Measurements from ENCODE around the gene ZP2. TPM values are rescaled to one million over a fixed set of nuclear protein-coding genes. Genes with fewer than 3 reads are reported as not detected.

ZP2 gene
- total RNA-seq, 4 donors from 2014 or later, result not detected

GRCh38 chr16:21194771-21195301, 16.5 kb downstream of the ZP2 start:
- whole genome bisulfite sequencing, 2 donors (ENCODE audit: low coverage in 1 of 2), result 40 to 43% methylated on average over 4 to 5 of the region's 6 CpGs

GRCh38 chr16:21192991-21193390, 18.4 kb downstream of the ZP2 start:
- ATAC-seq, result no peak

More at GRCh38 chr16:21194771-21195301, 16.5 kb downstream of the ZP2 start:
- no peak for TF ChIP-seq EP300 (IDR thresholded peaks at IDR 0.05)
- TF ChIP-seq, protein P1, sequence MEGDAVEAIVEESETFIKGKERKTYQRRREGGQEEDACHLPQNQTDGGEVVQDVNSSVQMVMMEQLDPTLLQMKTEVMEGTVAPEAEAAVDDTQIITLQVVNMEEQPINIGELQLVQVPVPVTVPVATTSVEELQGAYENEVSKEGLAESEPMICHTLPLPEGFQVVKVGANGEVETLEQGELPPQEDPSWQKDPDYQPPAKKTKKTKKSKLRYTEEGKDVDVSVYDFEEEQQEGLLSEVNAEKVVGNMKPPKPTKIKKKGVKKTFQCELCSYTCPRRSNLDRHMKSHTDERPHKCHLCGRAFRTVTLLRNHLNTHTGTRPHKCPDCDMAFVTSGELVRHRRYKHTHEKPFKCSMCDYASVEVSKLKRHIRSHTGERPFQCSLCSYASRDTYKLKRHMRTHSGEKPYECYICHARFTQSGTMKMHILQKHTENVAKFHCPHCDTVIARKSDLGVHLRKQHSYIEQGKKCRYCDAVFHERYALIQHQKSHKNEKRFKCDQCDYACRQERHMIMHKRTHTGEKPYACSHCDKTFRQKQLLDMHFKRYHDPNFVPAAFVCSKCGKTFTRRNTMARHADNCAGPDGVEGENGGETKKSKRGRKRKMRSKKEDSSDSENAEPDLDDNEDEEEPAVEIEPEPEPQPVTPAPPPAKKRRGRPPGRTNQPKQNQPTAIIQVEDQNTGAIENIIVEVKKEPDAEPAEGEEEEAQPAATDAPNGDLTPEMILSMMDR (IDR thresholded peaks at IDR 0.05), result no peak
- TF ChIP-seq POLR2AphosphoS5 (IDR thresholded peaks at IDR 0.05), result no peak
- TF ChIP-seq POLR2A (IDR thresholded peaks at IDR 0.05), result no peak
- Histone ChIP-seq H3K27ac (no peak overlapping the region), H3K36me3 (no peaks in the 10 kb centered on the region), H3K27me3 (peaks cover 5% of the 10 kb centered on the region), H3K4me1 (no peaks in the 10 kb centered on the region), H3K9me3 (no peaks in the 10 kb centered on the region), H3K4me3 (no peak overlapping the region)
- ATAC-seq, result no peak

GRCh38 chr16:21190599-21190998, 20.8 kb downstream of the ZP2 start:
- no peaks in the 10 kb centered on the region for H3K9me3 ChIP-seq
- peaks cover 0 to 7% (median 0%) of the 10 kb centered on the region in 3 donors for H3K4me1 ChIP-seq
- no peak overlapping the region for H3K4me3 ChIP-seq
- no peak for ATAC-seq
- TF ChIP-seq POLR2A (IDR thresholded peaks at IDR 0.05) (no peak), EP300 (IDR thresholded peaks at IDR 0.05) (no peak), POLR2AphosphoS5 (IDR thresholded peaks at IDR 0.05) (no peak)
- TF ChIP-seq, protein P1 (IDR thresholded peaks at IDR 0.05), result no peak
- H3K27ac ChIP-seq, result no peak overlapping the region
- H3K27me3 ChIP-seq, result no peaks in the 10 kb centered on the region
- no peaks in the 10 kb centered on the region for H3K36me3 ChIP-seq

More at GRCh38 chr16:21192991-21193390, 18.4 kb downstream of the ZP2 start:
- WGBS, 2 donors (ENCODE audit: low coverage in 1 of 2), result 60 to 63% methylated on average over 1 of the region's 1 CpG
- Histone ChIP-seq H3K4me1 (peaks cover 0 to 7% (median 0%) of the 10 kb centered on the region in 3 donors), H3K27me3 (no peaks in the 10 kb centered on the region), H3K4me3 (no peak overlapping the region), H3K27ac (no peak overlapping the region), H3K9me3 (no peaks in the 10 kb centered on the region), H3K36me3 (no peaks in the 10 kb centered on the region)
- TF ChIP-seq EP300 (IDR thresholded peaks at IDR 0.05) (no peak), POLR2AphosphoS5 (IDR thresholded peaks at IDR 0.05) (no peak), POLR2A (IDR thresholded peaks at IDR 0.05) (no peak)
- TF ChIP-seq, protein P1 (IDR thresholded peaks at IDR 0.05), result no peak

DNA sequence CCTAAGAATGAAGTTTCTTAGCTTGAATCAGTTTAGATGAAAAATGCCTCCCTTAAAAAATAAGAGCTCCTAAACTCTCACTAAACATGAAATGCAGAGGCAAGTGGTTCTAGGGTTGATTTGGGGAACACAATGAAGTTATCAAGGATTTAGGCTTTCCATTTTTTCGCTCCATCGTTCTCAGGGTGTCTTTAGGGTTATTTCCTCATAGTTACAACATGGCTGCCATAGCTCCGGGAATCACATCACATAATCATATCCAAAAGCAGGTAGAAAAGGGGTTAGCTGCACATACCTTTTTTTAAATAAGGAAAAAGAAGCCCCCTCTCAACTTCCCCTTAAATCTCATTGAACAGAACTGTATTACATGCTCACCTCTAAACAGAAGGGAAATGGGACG, 21.4 kb downstream of the ZP2 start:
- H3K36me3 ChIP-seq, result no peaks in the 10 kb centered on the region
- H3K27ac ChIP-seq, result no peak overlapping the region
- TF ChIP-seq, protein P1 (IDR thresholded peaks at IDR 0.05), result no peak
- H3K27me3 ChIP-seq, result no peaks in the 10 kb centered on the region
- no peak overlapping the region for H3K4me3 ChIP-seq
- no peaks in the 10 kb centered on the region for H3K9me3 ChIP-seq
- 89 to 95% methylated on average over 3 to 4 of the region's 4 CpGs for WGBS, 2 donors (ENCODE audit: low coverage in 1 of 2)
- peaks cover 0 to 7% (median 0%) of the 10 kb centered on the region in 3 donors for H3K4me1 ChIP-seq
- ATAC-seq, result no peak

DNA sequence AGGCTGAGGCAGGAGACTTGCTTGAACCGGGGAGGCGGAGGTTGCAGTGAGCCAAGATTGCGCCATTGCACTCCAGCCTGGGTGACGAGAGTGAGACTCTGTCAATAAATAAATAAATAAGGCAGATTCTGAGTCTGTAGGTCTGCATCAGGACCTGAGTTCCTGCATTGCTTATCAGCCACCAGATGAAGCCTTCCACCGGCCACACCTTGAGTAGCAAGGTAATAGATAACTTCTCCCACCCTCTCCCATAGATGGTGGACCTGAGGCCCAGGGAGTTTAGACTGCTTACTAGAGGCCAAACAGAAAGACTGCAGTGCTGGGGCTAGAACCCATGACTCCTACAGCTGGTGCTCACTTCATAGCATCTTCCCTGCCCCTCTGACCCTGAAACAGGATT, 22.1 kb downstream of the ZP2 start:
- H3K4me3 ChIP-seq, result no peak overlapping the region
- no peak for ATAC-seq
- no peaks in the 10 kb centered on the region for H3K9me3 ChIP-seq
- H3K36me3 ChIP-seq, result no peaks in the 10 kb centered on the region
- no peak overlapping the region for H3K27ac ChIP-seq
- H3K27me3 ChIP-seq, result no peaks in the 10 kb centered on the region
- peaks cover 0 to 7% (median 0%) of the 10 kb centered on the region in 3 donors for H3K4me1 ChIP-seq
- TF ChIP-seq, protein P1 (IDR thresholded peaks at IDR 0.05), result no peak
- 79 to 100% methylated on average over 2 to 5 of the region's 5 CpGs for WGBS, 2 donors (ENCODE audit: low coverage in 1 of 2)

Measured in gastroesophageal sphincter (tissue), 4 donors.